HL-60 (cell line): ENCODE measurements around the gene CPLX1.

Source experiments
- CTCF ChIP-seq: IDR thresholded peaks from one replicate; pipeline ENCODE4 v1.5.1; 2011; ENCODE audit warnings: low read length, control low read depth, inconsistent platforms; ENCODE audit not compliant: insufficient read depth
- GABPA ChIP-seq: IDR thresholded peaks from 2 replicates; pipeline ENCODE4 v1.6.1; 2012; ENCODE audit warnings: low read depth
- POLR2AphosphoS5 ChIP-seq: IDR thresholded peaks from 2 replicates; pipeline ENCODE4 v1.6.1; 2012; ENCODE audit warnings: low read depth
- REST ChIP-seq: IDR thresholded peaks from 2 replicates; pipeline ENCODE4 v1.6.1; 2012; ENCODE audit warnings: low read depth; ENCODE audit not compliant: insufficient replicate concordance

- TF ChIP-seq CTCF = no peak
- no peak for TF ChIP-seq GABPA
- no peak for TF ChIP-seq POLR2AphosphoS5
- TF ChIP-seq REST = no peak
Observed at GRCh38 chr4:824461-825062, 1.4 kb downstream of the CPLX1 start.
